HG03060 (cell line): ENCODE results near the gene EFR3B.
"Not testable (repeated sequence)": the region's sequence is repeated elsewhere in the genome, so short reads cannot be mapped to it uniquely, and the experiment has no call there.

ENCODE experiments used
- ATAC-seq: cut with Tn5 transposase; IDR thresholded peaks from one replicate; pipeline ENCODE4 v1.9.1; 2021; ENCODE audit warnings: low read depth, moderate number of reproducible peaks; ENCODE audit not compliant: unreplicated experiment

EFR3B gene

DNA sequence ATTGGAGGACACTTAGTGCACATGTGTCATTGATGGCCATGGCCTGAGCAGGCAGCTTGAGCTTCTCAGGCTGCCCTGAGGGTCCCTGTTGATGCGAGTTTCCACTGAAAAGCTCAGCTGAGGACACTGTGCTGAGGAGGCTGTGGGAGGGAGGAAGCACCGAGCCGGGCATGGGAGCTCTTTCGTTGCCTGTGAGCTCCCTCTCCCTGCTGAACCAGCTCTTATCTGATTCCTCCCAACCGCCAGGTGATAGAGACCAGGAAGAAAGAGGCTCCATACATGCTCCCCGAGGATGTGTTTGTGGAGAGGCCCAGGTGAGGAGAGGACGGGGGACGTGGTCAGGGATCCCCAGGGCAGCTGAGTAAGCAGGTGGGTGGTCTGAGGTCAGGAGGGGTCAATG is 99.2 kb downstream of the EFR3B start:
- no peak for ATAC-seq

DNA sequence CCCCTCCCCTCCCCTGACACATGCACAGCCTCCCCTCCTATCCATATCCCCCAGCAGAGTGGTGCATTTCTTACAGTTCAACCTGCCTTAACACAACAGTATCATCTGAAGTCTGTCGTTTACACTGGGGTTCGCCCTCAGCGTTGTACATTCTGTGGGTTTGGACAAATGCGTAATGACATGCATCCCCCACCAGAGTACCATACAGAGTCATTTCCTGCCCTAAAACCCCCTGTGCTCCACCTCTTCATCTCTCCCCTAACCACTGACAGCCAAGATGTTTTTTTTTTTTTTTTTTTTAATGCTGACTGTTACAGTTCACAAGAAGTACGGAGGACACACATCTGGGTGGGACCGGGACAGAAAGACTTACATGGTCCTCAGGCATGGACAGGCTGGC is 103.9 kb downstream of the EFR3B start:
- ATAC-seq, result no peak

DNA sequence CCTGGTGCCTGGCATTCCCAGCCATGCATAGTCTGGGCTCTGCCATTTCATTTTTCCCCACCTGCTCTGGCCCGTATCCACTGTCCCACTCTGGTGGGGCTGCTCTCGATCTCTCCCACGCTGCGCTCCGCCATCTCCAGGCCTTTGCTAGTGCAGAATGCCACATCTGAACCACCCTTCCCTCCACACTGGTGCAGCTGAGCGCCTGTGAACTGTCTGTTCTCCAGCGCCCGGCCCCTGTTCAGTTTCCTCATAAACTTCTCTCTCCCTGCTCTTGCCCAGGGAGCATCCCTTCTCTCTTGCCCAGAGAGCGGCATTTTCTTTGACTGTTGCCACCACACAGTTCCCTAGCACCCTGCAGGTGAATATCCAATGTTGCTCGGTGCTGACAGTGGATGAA is 105.0 kb downstream of the EFR3B start:
- no peak for ATAC-seq

DNA sequence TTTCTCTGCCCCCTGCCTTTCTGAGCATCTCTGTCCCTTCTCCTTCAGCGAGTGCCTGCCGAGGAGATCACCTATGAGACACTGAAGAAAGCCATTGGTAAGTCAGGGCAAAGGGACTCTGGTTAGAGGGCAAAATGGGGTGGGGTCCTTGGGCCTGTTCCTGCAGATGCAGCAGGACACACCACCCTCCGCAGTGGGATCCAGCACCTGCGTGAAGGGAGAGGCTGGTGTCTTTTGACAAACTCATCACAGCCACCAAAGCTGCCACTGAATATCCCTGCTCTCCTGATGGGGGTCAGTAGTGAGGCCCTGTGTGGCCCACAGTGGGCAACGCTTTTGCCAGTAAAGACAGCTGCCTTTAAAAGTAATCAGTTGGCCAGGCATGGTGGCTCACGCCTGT is 107.8 kb downstream of the EFR3B start:
- no peak for ATAC-seq

DNA sequence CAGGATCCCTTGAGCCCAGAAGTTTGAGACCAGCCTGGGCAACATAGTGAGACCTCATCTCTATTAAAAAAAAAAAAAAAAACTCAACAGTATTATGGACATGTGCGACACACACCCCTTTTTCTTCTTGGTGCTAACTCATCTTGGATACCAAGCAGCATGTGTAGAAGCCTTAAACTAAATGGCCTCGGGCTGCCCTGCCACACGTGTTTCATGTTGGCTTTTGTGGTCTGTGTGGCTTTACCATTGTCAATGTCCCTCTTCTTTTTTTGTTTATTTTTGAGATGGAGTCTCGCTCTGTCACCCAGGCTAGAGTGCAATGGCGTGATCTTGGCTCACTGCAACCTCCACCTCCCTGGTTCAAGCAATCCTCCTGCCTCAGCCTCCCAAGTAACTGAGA is 109.1 kb downstream of the EFR3B start:
- ATAC-seq, result not testable (repeated sequence)

DNA sequence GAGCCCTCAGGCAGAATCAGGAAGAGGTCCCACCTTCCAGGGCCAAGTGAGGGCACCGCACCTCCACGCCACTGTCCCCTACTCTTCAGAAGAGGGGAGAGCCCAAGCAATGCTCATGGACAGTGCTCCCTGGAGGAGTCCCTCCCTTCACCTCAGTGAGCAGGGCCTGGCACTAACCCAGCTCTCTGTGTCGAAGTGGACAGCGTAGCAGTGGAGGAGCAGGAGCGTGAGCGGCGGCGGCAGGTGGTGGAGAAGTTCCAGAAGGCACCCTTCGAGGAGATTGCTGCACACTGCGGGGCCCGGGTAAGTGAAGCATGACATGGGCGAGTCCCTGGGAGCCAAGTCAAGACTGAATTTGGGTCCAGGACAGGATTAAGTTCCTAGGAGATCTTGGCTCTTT is 109.8 kb downstream of the EFR3B start:
- ATAC-seq, result no peak

DNA sequence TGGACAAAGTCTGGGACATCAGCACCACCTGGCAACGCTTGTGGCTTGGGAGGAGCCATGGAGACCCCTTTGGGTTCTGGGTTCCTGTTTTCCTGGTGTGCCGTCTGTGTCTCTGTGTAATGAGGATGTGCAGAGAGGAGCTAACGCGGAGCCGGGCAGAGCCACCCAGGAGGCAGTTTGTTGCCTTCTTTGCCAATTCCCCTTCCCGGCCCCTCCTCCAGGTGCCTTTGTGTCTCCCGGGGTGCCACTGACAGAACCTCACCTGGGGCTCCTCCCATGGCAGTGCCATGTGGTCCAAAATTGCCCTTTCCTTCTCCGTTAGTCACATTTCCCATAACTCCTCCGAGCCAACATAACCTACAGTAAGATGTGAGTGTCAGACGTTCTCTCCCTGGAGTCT is 113.5 kb downstream of the EFR3B start:
- no peak for ATAC-seq

DNA sequence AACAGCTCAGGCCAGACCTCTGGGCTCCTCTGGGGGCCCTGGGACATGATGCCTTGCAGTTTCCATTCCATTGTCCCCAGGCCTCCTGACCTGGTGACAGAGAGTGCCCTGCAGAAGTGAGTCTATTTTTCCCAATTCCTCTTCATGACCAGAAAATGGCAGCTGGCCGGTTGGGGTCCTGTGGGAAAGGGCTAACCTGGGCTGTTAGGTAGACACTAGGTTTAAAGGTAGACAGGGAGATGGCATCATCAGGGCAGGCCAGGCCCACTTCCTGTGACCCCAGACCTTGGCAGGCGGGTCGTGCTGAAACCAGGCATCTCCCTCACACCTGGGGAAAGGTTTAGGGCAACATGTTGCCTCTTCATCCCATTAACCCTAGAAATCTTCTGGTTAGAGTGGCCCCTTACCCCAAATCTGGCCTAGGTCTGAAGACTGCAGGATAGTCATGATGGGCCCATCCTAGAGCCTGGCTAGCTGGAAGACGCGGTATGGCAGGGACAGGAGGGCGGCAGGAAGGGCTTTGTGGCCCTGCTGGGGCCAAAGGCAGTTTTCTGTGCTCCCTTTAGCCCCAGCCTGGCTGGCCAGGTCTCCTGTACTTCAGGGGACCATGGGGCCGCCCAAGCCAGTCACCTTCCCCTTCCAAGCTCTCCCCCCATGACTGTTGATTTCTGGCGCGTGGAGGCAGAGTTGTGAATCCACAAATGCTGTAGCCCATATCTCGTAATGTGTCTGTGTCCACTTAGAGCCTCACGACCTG is 116.4 kb downstream of the EFR3B start:
- no peak for ATAC-seq

DNA sequence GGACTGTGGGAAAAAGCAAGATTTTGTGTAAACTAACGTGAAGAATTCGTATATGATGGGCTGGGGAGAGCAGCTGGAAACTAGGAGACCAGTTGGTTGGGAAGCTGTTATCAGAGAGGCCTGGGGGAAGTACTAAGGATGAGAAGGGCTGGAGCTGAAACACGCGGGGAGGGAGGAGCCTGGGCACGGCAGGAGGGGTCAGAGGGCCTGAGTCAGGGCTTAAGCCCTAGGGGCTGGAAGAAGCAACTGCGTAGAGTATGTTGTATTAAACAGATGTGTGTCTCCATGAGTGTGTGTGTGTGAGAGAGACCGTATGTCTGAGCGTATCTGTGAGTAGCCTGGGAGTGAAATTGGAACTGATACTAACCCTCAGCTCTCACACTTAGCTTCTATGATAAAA is 118.1 kb downstream of the EFR3B start:
- no peak for ATAC-seq

DNA sequence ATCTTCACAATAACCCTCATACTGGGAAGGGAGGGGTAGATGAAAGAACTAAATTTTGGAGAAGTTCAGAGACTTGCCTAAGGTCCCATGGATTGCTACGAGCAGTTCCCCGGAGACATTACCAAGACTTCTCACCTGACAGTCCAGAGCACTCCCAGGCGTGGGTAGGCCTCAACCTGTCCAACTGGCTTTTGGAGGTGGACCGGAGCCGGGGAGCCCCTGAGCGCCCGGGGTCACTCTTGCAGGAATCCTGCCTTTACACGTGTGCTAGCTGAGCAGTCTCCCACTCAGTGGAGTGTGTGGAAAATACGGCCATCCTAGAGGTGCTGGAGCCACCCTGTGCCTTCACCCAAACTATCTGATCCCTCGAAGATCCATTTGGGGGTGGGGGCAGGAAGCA is 118.5 kb downstream of the EFR3B start:
- no peak for ATAC-seq

GRCh38 chr2:25161055-25161781 is 119.3 kb downstream of the EFR3B start:
- no peak for ATAC-seq

- ATAC-seq, result not testable (repeated sequence)
Observed at GRCh38 chr2:25162061-25162460, 120.2 kb downstream of the EFR3B start.

- no peak for ATAC-seq
Observed at GRCh38 chr2:25164561-25164960, 122.7 kb downstream of the EFR3B start.

- peak; percentile 66 for ATAC-seq
Observed at GRCh38 chr2:25165992-25166875, 124.4 kb downstream of the EFR3B start.

- ATAC-seq, result no peak
Observed at GRCh38 chr2:25168256-25169072, 126.6 kb downstream of the EFR3B start, which contains the start of gene POMC. POMC (minus strand) TSS chr2:25168580; CDS start chr2:25164772, 3,808 bp downstream.

- ATAC-seq, result no peak
Observed at GRCh38 chr2:25169073-25169470, 127.2 kb downstream of the EFR3B start.

- no peak for ATAC-seq
Observed at GRCh38 chr2:25170888-25171287, 129.0 kb downstream of the EFR3B start.

DNA sequence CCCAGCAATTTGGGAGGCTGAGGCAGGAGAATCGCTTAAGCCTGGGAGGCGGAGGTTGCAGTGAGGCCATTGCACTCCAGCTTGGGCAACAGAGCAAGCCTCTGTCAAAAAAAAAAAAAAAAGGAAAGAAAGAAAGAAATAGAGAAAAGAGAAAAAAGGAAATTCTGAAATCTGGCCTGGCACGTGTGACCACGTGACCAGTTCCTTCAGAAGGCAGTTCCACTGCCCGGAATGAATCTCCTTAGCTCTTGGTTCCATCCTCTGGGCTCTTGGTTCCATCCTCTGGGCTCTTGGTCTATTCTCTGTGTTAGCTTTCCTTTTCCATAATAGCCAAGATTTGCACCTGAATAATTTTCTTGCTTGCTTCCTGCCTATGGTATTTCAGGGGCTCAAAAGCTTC is 131.8 kb downstream of the EFR3B start:
- ATAC-seq, result no peak

GRCh38 chr2:25174192-25174861 is 132.5 kb downstream of the EFR3B start:
- no peak for ATAC-seq

- ATAC-seq, result no peak
Observed at GRCh38 chr2:25176138-25176537, 134.3 kb downstream of the EFR3B start.
